ENCODE data around the gene GATAD2A. TPM values are rescaled to one million over a fixed set of nuclear protein-coding genes. Genes with fewer than 3 reads are reported as not detected.

GATAD2A gene
- total RNA-seq, 1 donor from 2014 or later = 304 TPM

DNA sequence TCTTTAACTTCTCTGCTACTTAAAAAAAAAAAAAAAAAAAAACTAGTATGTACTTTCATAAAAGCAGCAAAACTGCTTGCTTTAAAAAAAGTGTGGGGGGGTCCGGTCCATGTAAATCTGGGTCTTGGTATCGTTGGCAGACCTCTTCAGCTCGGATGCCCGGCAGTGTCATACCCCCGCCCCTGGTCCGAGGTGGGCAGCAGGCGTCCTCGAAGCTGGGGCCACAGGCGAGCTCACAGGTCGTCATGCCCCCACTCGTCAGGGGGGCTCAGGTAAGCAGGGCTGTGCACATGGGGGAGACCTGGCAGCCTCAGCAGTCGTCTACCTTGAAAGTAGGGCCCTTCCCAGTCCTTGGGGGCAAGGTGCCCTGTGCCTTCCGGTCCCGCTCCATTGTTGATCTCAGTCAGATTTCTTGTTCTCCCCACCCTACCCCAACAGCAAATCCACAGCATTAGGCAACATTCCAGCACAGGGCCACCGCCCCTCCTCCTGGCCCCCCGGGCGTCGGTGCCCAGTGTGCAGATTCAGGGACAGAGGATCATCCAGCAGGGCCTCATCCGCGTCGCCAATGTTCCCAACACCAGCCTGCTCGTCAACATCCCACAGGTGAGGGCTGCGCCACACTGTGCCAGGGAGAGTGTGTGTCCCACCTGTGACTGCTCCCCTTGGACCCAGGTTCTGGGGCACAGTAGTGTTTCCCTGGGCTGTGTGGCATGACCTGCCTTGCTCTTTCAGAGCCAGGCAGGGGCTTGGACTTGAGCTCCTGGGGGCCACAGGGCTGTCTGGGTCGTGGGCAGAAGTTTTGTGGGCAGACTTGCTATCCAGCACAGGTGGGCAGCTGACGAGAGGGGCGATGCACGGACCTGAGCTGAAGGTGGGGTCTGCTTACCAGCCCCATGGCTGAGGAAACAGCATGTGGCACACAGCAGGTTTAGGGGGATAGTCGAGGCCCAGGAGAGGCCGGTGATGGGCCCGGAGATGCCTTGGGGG, 90.4 kb downstream of the GATAD2A start:
- peaks cover 4% of the 10 kb centered on the region for H3K36me3 ChIP-seq (ENCODE audit: control insufficient read depth, insufficient read depth, low read length)
- no peak overlapping the region for H3K4me3 ChIP-seq (ENCODE audit: low read depth, low read length)
- H3K27me3 ChIP-seq (ENCODE audit: control insufficient read depth, insufficient read depth, low read length) = no peaks in the 10 kb centered on the region
- DNase-seq (ENCODE audit: low read depth) = no peak
- TF ChIP-seq CTCF (IDR thresholded peaks at IDR 0.05; ENCODE audit: insufficient read depth, low read length, poor library complexity, severe bottlenecking) = no peak

GRCh38 chr19:19498255-19498991, 92.9 kb downstream of the GATAD2A start:
- Histone ChIP-seq H3K27me3 (ENCODE audit: control insufficient read depth, insufficient read depth, low read length) (no peaks in the 10 kb centered on the region), H3K4me3 (ENCODE audit: low read depth, low read length) (no peak overlapping the region), H3K36me3 (ENCODE audit: control insufficient read depth, insufficient read depth, low read length) (peaks cover 4% of the 10 kb centered on the region)
- TF ChIP-seq CTCF (IDR thresholded peaks at IDR 0.05; ENCODE audit: insufficient read depth, low read length, poor library complexity, severe bottlenecking) = no peak
- no peak for DNase-seq (ENCODE audit: low read depth)

DNA sequence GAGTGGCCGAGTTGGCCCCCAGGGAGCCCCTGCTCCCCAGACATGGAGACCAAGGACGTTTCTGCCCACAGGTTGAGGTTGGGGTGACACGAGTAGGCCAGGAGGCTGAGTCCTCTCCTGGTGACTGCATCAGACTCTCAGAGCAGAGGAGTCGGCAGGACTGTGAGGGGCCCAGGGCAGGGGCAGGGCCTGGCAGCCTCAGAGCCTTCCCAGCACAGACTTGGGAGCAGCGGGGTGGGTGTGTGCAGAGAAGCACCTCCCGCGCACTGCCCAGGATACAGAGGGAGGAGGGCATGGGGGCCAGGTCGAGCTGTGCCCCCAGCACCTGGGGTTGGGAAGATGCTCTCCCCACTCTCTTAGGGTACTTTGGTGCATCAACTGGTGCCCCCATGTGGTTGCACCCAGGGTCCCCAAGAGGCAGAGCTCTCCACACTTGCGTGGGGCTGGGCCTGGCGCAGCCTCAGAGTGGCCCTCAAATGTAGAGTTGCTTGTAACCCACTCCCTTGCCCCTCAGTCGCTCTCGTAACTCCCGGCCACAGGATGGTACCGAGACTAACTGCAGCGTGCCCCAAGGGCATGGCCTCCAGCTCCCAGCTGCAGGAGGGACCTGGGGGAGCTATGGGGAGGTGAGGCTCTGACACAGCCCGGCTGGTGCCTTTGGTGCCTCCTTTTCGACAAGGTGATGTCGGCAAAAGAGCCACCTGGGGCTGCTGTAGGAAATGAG, 94.0 kb downstream of the GATAD2A start:
- H3K27me3 ChIP-seq (ENCODE audit: control insufficient read depth, insufficient read depth, low read length) = no peaks in the 10 kb centered on the region

DNA sequence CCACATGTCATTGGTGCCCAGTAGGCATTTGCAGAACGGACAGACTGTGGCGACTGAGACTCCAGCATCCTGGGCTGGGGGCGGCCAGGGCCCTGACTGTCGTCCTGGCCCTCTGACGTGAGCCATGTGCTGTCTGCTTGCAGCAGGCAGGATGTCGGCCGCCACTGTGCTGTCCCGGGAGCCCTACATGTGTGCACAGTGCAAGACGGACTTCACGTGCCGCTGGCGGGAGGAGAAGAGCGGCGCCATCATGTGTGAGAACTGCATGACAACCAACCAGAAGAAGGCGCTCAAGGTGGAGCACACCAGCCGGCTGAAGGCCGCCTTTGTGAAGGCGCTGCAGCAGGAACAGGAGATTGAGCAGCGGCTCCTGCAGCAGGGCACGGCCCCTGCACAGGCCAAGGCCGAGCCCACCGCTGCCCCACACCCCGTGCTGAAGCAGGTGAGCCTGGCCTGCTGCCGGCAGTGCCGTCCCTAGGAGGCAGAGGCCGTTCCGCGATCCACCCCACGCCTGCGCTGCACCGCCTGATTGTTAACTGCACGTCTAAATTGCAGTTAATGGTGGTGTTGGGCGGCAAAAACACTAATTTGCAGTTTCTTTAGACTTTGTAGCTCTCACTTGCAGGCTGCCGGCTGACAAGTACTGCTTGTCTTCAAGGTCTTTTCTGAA, 95.6 kb downstream of the GATAD2A start:
- TF ChIP-seq CTCF (IDR thresholded peaks at IDR 0.05; ENCODE audit: insufficient read depth, low read length, poor library complexity, severe bottlenecking) = no peak
- H3K4me3 ChIP-seq (ENCODE audit: low read depth, low read length) = no peak overlapping the region
- H3K36me3 ChIP-seq (ENCODE audit: control insufficient read depth, insufficient read depth, low read length) = no peaks in the 10 kb centered on the region
- no peaks in the 10 kb centered on the region for H3K27me3 ChIP-seq (ENCODE audit: control insufficient read depth, insufficient read depth, low read length)
- DNase-seq (ENCODE audit: low read depth) = no peak

More for the DNA sequence above, 94.0 kb downstream of the GATAD2A start:
- no peak for TF ChIP-seq CTCF (IDR thresholded peaks at IDR 0.05; ENCODE audit: insufficient read depth, low read length, poor library complexity, severe bottlenecking)
- peaks cover 2% of the 10 kb centered on the region for H3K36me3 ChIP-seq (ENCODE audit: control insufficient read depth, insufficient read depth, low read length)
- DNase-seq (ENCODE audit: low read depth) = no peak
- H3K4me3 ChIP-seq (ENCODE audit: low read depth, low read length) = no peak overlapping the region

- no peaks in the 10 kb centered on the region for H3K27me3 ChIP-seq (ENCODE audit: control insufficient read depth, insufficient read depth, low read length)
- H3K36me3 ChIP-seq (ENCODE audit: control insufficient read depth, insufficient read depth, low read length) = no peaks in the 10 kb centered on the region
- DNase-seq (ENCODE audit: low read depth) = no peak
- no peak for TF ChIP-seq CTCF (IDR thresholded peaks at IDR 0.05; ENCODE audit: insufficient read depth, low read length, poor library complexity, severe bottlenecking)
- H3K4me3 ChIP-seq (ENCODE audit: low read depth, low read length) = no peak overlapping the region
These were observed 96.3 kb downstream of the GATAD2A start for GRCh38 chr19:19501798-19502197.

Measured in kidney epithelial cell (primary cell).